GM08714 (cell line): ENCODE results near the gene VEGFB.

Experiments
- H3K4me3 ChIP-seq: fragments of 200-500 bp; sonication (Bioruptor generic); 2 replicates; pipeline ENCODE4 v1.5.1; 2014; ENCODE audit warnings: mild to moderate bottlenecking, low read length, inconsistent platforms
- ZNF274 ChIP-seq: IDR thresholded peaks from 2 replicates; pipeline ENCODE4 v1.6.1; 2012; ENCODE audit warnings: mild to moderate bottlenecking, low read depth, low read length

VEGFB gene

GRCh38 chr11:64252003-64252872 lies 17.9 kb downstream of the VEGFB start:
- no peak for TF ChIP-seq ZNF274

DNA sequence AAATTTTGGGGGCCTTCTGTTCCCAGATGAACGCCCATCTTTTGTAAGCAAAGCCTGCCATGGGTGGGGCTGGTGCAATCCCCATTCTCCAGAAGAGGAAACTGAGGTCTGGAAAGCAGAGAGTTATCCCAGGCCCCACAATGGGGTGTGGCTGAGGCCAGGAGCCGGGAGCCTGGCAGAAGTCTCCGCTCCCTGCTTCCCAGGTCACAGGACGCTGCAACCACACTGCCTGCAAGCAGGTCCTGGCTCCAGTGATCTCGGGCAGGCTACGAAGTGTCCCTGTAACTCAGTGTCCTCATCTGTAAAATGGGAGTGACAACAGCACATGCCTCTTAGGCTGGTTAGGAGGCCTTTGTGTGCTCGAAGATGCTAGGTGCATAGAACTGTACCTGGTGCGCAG lies 18.7 kb downstream of the VEGFB start:
- H3K4me3 ChIP-seq, result no peak overlapping the region
- TF ChIP-seq ZNF274, result no peak

More at GRCh38 chr11:64252003-64252872, 17.9 kb downstream of the VEGFB start:
- H3K4me3 ChIP-seq, result peak overlapping the region; percentile 80

DNA sequence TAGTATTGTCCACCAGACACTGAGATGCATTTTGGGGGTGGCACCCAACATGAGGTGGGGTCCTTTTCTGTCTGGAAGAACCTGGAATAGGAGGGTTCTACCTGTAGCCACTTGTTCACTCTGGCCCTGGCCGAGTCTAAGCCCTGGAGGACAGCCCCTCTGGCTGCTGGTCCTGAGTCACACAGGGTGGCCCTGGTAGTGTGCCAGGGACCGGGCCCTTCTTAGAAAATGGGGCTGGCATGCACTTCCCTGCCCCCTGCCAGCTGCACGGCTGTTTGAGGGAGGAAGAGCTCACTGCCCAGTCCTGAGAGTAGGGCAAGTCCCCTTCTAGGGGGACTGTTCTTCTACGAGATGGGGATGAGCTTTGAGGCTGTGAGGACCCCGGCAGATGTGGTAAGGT lies 19.1 kb downstream of the VEGFB start:
- no peak for TF ChIP-seq ZNF274
- no peak overlapping the region for H3K4me3 ChIP-seq

DNA sequence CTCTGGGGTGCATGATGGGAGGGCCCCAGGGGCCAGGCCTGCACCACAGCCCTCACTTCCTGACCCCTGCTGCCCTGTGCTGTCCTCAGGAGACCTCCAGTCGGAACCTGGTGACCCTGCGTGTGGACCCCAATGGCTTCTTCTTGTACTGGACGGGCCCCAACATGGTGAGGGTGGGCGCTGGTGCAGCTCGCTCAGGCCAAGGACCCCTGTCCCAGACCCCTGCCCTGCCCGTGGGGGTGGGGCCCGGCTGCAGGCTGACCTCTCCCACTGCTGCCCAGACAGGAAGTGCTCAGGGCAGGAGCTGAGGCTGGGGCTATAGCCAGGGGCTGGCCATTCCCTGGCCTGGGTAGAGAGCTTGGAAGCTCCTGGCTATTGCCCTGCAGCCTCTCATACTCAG lies 19.9 kb downstream of the VEGFB start:
- no peak for TF ChIP-seq ZNF274
- no peak overlapping the region for H3K4me3 ChIP-seq

DNA sequence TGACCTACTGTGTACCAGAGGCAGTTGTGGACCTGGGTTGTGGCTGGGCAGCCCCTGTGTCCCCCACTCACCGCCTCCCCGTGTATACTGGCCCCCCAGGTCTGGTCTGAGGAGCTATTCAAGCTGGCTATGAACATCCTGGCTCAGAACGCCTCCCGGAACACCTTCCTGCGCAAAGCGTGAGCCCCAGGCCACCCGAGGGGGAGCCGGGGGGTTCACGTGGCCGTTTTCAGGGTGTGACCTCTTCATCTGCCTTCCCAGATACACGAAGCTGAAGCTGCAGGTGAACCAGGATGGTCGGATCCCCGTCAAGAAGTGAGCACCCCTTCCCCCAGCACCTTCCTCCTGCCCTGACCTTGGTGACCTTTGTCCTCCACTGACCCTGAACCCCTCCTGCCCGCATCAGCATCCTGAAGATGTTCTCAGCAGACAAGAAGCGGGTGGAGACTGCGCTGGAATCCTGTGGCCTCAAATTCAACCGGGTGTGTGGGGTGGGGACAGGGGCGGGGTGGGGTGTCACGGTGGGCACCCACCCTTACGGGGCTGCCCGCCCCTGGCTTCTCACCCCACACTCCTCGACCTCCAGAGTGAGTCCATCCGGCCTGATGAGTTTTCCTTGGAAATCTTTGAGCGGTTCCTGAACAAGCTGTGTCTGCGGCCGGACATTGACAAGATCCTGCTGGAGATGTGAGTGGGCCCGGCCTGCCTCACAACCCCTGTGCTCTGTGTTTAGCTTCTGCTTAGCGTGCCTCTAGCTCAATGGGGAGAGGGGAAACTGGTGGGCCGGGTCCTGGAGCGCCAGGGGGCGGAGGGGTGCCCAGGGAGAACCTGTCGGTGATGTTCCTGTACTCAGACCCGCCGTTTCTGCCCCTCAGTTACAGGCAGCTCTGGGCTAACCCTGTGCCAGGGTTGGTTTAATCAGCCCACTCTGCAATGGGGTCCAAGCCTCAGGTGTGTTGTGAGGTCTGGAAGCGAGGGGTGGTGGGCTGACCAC lies 21.0 kb downstream of the VEGFB start:
- no peak overlapping the region for H3K4me3 ChIP-seq
- TF ChIP-seq ZNF274, result no peak

DNA sequence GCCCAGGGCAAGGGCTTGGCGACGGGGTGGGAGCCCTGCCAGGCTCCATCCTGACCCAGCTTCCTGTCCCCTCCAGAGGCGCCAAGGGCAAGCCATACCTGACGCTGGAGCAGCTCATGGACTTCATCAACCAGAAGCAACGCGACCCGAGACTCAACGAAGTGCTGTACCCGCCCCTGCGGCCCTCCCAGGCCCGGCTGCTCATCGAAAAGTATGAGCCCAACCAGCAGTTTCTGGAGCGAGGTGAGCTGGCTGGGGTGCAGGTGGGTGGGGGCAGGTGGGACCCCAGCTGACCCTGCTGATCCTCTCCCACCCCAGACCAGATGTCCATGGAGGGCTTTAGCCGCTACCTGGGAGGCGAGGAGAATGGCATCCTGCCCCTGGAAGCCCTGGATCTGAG lies 21.9 kb downstream of the VEGFB start:
- H3K4me3 ChIP-seq, result no peak overlapping the region

DNA sequence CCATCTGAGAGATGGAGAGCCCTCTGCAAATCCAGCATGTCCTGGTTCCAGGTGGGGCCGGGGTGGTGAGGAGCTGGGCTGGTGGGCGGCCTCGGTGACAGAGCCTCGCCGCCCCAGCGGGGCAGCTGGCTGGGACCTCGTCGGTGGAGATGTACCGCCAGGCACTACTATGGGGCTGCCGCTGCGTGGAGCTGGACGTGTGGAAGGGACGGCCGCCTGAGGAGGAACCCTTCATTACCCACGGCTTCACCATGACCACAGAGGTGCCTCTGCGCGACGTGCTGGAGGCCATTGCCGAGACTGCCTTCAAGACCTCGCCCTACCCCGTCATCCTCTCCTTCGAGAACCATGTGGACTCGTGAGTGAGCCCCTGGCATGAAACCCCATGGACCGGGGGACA lies 24.0 kb downstream of the VEGFB start:
- no peak overlapping the region for H3K4me3 ChIP-seq

More for the DNA sequence above, 21.9 kb downstream of the VEGFB start:
- TF ChIP-seq ZNF274, result no peak

DNA sequence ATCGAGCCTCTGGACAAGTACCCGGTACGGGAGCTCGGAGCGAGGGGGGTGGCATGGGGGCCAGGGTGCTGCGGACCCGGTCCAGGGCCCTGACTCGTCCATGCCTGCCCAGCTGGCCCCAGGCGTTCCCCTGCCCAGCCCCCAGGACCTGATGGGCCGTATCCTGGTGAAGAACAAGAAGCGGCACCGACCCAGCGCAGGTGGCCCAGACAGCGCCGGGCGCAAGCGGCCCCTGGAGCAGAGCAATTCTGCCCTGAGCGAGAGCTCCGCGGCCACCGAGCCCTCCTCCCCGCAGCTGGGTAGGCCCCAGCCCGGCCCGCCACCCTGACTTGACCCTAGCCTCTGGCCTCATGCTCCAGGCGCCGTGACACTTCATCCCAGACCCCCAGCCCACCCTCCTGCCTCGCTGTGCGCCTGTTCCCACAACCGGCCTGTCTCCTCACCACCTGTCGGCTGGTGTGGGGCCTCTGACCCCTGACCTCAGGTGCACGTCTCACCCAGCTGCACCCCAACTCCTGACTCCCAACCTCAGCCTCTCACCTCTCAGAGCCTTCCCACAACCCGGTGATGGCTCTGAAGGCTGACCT lies 24.7 kb downstream of the VEGFB start:
- no peak overlapping the region for H3K4me3 ChIP-seq
- no peak for TF ChIP-seq ZNF274

More for the DNA sequence above, 24.0 kb downstream of the VEGFB start:
- TF ChIP-seq ZNF274, result no peak

GRCh38 chr11:64259533-64260067 lies 25.2 kb downstream of the VEGFB start:
- TF ChIP-seq ZNF274, result no peak
- no peak overlapping the region for H3K4me3 ChIP-seq

- no peak overlapping the region for H3K4me3 ChIP-seq
- no peak for TF ChIP-seq ZNF274
Observed at GRCh38 chr11:64260147-64260708, 25.8 kb downstream of the VEGFB start.

DNA sequence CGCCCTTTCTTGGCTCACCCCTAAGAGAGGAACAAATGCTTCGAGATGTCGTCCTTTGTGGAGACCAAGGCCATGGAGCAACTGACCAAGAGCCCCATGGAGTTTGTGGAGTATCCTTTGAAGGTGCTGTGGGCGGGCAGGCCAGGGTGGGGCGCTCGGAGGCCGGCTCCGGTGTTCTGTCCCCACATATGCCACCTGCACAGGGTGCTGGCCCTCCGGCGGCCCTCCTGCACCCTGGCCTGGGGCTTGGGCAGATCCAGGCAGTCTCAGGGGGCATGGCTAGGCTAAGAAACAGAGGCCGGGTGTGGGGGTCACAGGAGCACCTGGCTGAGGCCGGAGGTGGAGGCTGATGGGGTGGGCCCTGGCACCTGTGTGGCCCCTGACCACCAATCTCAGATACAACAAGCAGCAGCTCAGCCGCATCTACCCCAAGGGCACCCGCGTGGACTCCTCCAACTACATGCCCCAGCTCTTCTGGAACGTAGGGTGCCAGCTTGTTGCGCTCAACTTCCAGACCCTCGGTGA lies 27.2 kb downstream of the VEGFB start:
- TF ChIP-seq ZNF274, result no peak
- no peak overlapping the region for H3K4me3 ChIP-seq

- TF ChIP-seq ZNF274, result no peak
- no peak overlapping the region for H3K4me3 ChIP-seq
Observed at GRCh38 chr11:64262271-64263002, 28.1 kb downstream of the VEGFB start.
